H1 (cell line): ENCODE measurements around the gene CSRP1. TPM values are rescaled to one million over a fixed set of nuclear protein-coding genes. Genes with fewer than 3 reads are reported as not detected.

Experiments
- SRF ChIP-seq: IDR thresholded peaks from 2 replicates; pipeline ENCODE4 v1.6.1; 2011; ENCODE audit warnings: mild to moderate bottlenecking, low read depth, low read length, moderate library complexity
- polyA plus RNA-seq, 7 experiments: library from polyadenylated mRNA; depleted of rRNA in 3 of 7; stranded (reverse) in 5 of 7; unstranded in 2 of 7; fragments of >200 nt in 5 of 7; fragments of 200-250 nt in 2 of 7; gene quantifications; 1 replicate in 5 of 7; 2 replicates in 1 of 7; 4 replicates in 1 of 7; pipeline versions ENCODE4 v1.2.1 to v1.2.3, GENCODE V29; 2011 to 2013; ENCODE audit warnings: missing spikeins in 2 of 7, mixed read lengths in 2 of 7
- total RNA-seq: library from RNA; stranded (reverse); fragmentation: NEBNext Ultra II Directional; extraction: Animal tissue kit (Norgen Biotek cat#: 25700); gene quantifications from 2 replicates; pipeline ENCODE4 v1.2.1, GENCODE V29; 2021

Gene CSRP1
- total and polyA plus RNA-seq, 2 of the 8 experiments (the other 6 are each of a cell fraction or from before 2014, with no cell fraction given) = 14.2 to 22.3 TPM

- TF ChIP-seq SRF = peak; percentile 89
These were observed 6.2 kb downstream of the CSRP1 start (continued) for GRCh38 chr1:201500670-201501120.
